D721Med (cell line): ENCODE data around the gene AFF1.
"Not testable (repeated sequence)": the region's sequence is repeated elsewhere in the genome, so short reads cannot be mapped to it uniquely, and the experiment has no call there.

Source experiments
- DNase-seq: peaks from one replicate; pipeline ENCODE4 v3.0.0; 2011; ENCODE audit warnings: low spot score; ENCODE audit not compliant: insufficient read length
- FAIRE-seq: peaks from 2 replicates; lab custom pipeline; 2011; peaks lifted over from hg19 to GRCh38; lab: Jason Lieb, UNC
- TF ChIP-seq, protein P1 (sequence below): IDR thresholded peaks from 2 replicates; pipeline ENCODE4 v1.5.1; 2012; ENCODE audit warnings: mild to moderate bottlenecking, control low read depth; ENCODE audit not compliant: insufficient read depth; ENCODE audit errors: missing control alignments

AFF1 gene

DNA sequence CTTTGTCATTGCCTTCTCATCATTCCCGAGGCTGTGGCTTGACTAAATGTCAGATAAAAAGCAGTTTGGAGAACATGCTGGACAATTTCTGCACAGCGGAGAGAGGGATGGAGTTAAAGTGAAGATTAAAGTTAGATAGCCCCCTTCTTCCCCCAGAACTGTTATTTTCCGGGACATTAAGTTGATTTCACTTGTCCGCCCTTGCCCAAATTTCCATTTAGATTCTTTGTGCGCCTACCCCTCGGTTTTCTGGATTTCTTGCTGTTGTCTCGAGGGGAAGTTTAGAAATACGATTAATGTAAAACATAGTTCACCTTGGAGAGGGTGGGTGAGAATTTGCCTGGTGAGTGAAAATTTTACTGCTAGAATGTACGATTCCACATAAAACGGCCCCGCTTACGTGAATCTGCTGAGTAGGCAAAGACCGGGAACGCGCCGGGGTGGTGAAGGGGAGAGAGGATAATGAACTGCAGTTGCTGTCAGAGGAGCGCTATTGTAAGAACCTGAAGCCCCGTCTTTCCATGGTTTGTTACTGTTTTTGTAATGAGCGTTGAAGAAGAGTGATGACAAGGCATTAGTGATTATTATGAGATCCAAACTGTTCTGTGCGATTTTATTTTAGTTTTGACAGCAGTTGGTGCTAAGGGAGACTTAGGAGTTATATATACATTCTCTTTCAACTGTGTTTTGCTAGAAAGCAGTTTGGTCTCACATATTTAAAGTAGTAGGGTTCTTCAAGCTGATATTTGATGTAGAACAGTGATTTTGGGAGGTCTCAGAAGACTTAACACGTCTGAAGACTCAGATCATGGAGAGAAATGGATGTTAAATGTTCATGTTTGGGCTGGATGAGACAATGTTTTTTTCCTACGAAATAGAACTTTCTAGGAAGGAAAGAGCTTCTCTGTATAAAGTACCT lies 73.0 kb downstream of the AFF1 start:
- TF ChIP-seq, protein P1, sequence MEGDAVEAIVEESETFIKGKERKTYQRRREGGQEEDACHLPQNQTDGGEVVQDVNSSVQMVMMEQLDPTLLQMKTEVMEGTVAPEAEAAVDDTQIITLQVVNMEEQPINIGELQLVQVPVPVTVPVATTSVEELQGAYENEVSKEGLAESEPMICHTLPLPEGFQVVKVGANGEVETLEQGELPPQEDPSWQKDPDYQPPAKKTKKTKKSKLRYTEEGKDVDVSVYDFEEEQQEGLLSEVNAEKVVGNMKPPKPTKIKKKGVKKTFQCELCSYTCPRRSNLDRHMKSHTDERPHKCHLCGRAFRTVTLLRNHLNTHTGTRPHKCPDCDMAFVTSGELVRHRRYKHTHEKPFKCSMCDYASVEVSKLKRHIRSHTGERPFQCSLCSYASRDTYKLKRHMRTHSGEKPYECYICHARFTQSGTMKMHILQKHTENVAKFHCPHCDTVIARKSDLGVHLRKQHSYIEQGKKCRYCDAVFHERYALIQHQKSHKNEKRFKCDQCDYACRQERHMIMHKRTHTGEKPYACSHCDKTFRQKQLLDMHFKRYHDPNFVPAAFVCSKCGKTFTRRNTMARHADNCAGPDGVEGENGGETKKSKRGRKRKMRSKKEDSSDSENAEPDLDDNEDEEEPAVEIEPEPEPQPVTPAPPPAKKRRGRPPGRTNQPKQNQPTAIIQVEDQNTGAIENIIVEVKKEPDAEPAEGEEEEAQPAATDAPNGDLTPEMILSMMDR = no peak
- DNase-seq (no peak), FAIRE-seq (no peak)

DNA sequence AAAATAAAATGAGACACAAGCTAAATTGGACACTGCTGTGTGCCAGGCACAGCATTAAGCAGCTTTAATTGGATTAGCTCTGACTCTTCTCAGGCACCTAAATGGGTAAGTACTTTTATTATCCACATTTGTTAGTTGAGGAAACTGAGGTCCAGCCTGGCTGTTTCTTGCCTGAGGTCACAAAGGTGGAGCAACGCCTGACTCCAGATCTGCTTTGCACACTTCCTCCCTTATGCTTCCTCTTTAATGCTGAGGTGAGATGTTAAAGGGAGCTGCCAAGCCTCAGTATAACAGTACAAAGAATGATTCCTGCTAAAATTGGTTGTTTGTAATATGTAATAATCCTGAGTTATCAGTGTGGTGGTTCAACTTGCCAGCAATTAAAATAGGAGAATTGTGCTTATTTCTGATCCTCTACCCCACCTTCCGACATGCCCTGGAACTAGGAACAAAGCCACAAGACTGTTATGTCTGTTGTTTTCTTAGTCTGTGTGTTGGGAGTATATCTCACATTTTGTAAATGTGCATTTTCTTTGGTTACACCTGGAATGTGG lies 74.4 kb downstream of the AFF1 start:
- DNase-seq (no peak), FAIRE-seq (no peak)
- TF ChIP-seq, protein P1 = no peak

GRCh38 chr4:87010192-87010591 lies 75.4 kb downstream of the AFF1 start:
- TF ChIP-seq, protein P1 = no peak
- FAIRE-seq = no peak
- DNase-seq = no peak

DNA sequence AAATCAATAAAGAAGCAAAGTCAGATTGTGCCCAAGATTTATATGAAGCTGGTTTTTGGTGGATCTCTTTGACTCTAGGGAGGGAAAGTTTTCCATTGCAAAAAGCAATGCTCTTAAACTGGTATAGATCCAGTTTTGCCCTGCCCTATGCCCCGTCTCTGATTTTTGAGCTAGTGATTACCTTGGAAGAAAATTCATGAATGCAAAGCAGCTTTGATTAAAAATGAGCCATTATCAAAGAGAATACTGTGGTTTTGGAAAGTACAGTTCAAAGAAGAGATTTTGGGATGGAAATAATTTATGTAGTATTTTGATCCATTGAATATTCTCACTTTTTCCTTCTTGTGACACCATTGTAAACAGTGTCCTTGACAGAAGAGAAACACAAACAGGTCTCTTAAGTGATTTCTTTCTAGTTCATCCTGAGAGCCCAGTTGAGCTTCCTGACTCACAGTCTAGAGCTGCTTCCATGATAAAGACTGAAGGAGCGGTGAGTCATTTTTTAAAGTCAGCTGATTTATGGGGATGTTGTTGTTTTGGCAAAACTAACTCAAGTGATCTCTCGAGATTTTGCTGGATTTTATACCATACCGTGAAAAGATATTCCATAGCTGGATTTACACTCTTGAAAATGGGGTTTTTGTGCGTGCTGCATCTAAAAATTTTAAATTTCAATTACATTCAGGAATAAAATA lies 76.7 kb downstream of the AFF1 start:
- TF ChIP-seq, protein P1 = no peak
- FAIRE-seq = no peak
- no peak for DNase-seq

DNA sequence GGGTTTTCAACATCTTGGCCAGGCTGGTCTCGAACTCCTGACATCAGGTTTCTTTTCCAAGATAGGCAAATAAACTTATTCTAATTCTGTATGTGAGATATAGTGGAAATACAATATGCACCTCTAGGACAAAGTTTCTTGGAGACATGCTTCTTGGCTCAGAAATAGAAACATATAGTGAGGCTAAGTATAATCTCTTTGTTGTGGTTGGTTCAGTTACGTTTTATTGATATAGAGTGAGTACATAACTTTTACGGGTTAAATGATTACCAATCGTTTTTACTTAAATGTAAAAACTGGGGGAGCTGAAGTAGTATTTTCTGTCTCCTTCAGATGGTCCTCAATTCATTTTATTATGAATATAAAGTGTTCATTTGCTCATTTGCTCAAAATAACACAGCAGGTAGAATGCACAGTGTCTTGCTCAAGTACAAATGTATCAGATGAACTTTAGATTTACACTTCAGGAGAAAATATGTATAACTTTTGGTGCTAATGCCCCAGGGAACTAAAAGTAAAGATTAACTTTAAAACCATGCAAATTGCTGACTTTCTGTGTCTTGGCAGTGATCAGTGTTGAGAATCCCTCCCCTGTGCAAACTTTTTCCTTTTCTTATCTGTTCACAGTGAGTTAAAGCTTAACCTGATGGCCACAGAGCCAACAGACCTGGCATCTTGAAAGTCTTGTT lies 77.6 kb downstream of the AFF1 start:
- DNase-seq = no peak
- TF ChIP-seq, protein P1 = no peak
- no peak for FAIRE-seq

GRCh38 chr4:87012954-87013308 lies 78.1 kb downstream of the AFF1 start:
- FAIRE-seq, DNase-seq: not testable (repeated sequence)

- FAIRE-seq (no peak), DNase-seq (no peak)
- TF ChIP-seq, protein P1 = no peak
Measured at GRCh38 chr4:87014284-87014782, 79.5 kb downstream of the AFF1 start.
